Measurements from ENCODE around the gene TMEM236.
A peak's percentile ranks its signal among the peaks of the same experiment; 100 is the strongest.

The TMEM236 gene

DNA sequence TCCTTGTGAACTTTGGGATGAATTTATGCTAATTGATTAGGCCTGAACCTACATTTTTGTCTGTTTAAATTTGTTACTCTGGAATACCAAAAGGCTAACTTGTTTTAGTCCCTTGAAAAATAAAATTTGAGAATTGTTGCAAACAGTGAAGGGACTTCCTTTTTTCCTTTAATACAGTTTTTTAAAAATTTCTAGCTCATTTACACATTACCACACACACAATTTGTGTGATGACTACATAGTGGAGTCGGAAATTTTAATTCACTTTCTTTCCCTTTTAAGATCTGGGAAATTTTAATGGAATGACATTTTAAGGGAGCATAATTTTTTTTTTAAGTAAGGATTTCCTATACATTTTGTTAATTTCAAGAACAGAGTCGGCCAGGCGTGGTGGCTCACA lies 8.6 kb upstream of the TMEM236 start:
- DNase-seq, result no peak

DNA sequence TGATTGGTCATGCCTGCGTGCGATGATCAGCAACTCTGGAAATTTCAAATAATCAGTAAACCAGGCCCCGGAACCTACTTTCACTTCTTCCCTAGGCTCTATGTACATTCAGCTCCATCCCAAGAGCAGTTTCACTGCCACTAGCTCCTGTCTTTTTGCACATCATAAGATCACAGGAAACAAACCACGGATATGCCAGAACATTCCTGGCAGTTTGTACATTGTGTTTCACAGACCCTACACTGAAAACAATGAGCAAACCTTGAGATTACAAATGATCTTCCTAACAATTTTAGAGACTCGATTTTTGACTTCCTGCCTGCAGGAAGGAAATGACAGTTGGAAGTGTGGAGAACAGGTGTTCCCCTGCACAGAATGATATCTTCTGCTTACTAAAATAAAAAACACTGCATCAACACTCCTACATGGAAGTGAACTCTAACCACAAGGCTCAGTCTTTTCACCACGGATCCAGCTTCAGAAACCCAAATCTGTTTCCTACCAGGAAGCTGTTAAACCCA lies 7.6 kb upstream of the TMEM236 start:
- DNase-seq, result no peak

DNA sequence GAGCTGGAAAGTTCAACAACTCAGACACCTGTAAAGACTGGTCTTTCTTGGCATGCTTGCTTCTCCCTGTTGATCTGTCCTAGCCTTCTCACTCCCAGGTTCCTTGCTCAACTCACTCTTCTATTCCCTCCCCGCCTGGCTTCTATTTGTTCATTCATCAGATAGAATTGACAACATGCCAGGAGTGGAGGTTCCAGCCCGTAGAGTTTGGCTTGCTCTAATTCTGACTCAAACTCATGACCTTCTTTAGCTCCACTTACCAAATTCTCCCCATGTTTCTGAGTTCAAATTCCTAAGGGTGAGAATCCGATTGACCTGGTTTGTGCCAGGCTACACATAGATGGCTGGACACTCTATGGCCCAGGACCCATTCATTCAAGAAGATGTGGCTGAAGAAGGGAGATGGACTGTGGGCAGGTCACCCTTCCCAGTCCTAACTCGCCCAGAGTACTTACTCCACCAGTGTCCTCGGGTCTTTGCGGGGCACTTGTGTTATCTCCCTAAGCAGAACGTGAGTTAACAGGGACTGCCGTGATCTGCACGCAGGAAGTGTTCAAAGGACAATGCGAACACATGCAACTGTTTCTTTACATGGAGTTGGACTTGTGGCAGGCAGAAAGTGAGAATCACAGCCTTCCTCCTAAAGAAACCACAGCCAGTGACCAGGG lies 4.0 kb upstream of the TMEM236 start:
- DNase-seq, result no peak

DNA sequence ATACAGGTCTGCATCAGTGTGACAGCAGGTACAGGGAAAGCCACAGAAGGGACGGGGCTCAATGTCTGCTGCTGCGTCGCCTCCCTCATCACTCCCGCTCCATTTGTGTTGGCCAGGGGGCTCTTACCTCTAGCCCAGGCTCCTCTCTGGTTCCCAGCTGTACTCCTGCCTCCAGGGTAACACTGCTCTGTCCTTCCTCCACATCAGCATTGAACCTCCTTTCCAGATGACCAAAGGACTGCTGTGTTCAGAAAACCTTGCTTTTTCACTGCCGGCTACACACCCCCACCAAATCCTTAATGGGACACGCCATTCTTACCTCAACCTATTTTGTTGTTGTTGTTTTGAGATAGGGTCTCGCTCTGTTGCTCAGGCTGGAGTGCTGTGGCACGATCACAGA lies 2.1 kb upstream of the TMEM236 start:
- DNase-seq, result no peak

DNA sequence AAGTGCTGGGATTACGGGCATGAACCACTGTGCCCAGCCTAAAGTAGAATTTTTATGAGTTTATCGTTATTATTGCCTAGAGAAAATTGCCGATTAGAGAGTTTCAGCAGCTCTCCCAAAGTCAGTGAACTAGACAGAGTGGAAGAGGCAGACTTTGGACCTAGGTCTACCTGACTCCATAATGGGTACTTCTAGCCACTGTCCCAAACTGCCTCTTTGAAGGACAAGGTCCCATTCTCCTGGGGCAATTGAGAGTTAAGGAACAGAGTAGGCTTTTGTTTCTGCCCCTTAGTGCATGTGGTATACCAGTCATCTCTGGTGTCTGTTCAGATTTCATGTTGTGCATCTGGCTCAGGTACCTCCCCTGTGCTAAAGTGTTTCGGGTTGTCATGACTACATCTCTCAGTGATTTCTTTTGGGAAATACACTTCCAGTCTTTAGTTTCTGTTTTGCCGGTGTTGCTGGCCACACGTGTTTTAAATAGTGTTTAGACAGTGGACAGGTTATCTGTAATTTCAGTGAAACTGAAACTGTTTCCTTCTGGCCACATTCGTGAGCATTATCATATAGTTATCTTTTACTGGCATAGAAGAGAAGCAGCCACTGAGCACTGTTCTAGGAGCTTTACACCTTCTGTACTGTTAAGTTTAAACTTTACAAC lies 4.7 kb downstream of the TMEM236 start:
- peak; percentile 9 for DNase-seq

DNA sequence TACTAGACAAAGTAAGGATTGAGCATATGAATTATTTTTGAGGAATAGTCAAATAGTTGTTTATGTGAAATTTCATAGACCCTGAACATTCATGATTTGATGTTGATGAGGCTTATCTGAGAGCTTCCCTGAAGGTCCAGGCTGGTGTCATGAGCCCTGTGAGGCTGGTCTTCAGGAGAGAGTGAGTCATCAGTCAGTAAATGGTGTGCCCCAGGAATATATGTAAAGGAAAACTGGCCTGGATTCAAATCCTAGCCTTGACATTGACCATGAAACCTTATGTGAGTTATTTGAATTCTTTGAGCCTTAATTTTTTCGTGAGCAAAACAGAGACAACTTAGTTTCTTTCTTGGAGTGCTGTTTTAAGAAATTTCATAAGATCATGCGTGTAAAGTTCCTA lies 6.2 kb downstream of the TMEM236 start:
- DNase-seq, result no peak

DNA sequence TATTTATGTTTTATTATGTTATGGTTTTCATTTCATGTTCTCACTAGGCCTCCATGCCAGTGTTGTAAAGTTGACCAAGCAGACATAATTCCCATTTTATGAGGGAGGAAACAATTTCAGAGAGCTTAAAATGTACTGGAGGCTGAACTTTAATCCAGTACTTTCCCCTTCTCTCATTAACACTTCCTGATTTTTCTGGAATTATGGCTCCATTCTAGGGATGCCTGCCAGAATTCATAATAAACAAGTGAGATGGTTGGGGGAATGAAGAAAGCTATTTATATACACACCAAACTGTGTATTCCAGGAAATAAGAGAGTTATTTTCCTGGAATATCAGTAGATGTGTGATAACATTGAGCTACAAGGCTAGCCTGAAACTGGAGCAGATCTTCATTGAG lies 6.9 kb downstream of the TMEM236 start:
- DNase-seq, result no peak

DNA sequence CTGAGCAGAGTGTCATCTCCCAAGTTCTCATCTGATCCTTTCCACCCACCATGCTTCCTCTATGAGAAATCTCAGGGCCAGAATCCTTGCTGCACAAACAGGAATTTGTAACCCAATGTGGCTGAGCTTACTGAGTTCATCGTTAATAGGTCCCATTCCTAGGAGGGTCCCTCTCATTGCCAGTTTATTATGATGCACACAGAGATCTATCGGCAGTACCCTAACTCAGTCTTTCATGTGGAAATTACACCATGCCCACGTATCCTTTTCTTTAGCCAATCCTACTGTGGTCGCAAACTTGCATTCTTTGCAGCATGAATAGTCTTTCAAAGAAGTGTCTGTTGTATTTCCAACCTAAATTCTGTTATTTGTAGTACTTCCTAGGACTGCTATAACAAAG lies 12.1 kb downstream of the TMEM236 start:
- DNase-seq, result no peak

DNA sequence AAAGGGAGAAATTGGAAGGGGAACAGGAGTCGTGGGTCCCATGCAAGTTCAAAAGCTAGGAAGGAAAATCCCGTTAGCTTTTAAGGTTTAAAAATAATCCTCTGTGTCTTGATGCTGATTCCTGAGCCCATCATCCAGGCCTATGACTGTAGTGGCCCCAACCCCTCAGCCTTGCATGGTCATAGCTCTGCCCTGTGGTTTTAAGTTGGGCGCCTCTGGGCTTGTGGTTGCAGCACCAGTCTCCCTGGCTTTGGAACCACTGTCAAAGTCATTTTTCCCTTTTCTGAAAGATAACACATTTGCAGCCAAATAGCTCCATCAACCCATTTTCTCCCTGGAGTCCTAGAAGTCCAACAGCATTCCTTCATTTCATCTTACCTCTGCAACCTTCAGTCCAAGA lies 13.6 kb downstream of the TMEM236 start:
- DNase-seq, result no peak

DNA sequence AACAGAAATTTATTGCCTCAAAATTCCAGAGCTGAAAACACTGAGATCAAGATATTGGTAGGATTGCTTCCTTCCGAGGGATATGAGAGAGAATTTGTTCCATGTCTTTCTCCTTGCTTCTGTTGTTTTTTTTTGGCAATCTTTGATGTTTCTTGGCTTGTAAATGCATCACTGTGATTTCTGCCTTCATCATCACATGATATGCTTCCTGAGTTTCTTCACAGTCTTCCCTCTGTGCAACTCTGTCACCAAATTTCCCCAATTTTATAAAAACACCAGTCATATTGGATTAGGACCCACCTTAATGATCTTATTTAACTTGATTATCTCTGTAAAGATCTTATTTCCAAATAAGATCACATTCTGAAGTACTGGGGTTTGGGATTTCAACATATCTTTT lies 14.7 kb downstream of the TMEM236 start:
- DNase-seq, result no peak

DNA sequence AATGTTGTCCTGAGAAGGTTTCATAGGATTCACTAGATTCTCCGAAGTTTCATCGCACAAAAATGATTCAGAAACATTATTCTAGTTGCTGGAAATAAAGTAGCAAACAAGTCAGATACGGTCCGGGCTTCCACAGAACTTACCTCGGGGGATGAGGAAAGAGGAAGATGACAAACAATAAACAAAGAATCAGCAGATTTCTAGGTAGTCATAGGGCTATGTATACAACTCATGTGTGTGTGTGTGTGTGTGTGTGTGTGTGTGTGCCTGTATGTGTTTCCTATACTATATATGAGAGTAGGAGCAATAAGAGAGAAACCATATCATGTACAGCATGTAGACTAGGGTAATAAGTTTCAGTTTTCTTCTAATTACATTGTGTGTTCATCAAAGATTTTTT lies 16.5 kb downstream of the TMEM236 start:
- no peak for DNase-seq

DNA sequence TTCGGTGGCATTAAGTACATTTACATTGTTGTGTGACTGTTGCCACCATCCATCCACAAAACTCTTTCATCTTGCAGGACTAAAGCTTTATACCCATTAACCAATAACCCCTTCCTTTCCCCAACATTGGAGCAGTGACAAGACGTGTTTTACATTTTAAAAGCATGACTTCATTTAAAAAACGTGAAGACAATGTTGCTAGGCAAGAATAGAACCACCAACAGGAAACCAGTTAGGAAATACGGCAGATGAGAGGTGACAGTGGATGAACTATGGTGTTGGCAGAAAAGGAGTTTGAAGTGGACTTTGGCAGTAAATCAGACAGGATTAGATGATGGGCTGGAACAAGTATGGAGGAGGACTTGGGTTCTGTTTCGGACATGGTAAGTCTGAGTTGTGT lies 17.0 kb downstream of the TMEM236 start:
- no peak for DNase-seq

DNA sequence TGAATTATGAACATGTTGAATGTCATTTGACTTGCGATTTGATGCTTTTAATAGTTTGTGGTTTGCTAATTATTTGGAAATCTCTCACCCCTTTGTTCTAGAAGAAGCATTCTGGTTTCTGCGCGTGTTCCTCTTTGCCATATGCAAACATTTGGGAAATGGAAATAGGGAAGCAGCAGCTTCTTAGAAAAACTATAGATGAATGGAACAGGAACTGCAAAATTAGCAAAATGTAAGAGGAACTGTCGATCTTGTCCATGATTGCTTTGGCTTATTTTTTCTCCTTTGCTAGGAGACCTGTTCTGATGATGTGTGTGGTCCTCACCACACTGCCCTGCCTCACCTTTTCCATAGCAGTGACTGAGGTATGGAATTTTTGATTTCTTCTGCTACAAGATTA lies 19.0 kb downstream of the TMEM236 start:
- no peak for DNase-seq

DNA sequence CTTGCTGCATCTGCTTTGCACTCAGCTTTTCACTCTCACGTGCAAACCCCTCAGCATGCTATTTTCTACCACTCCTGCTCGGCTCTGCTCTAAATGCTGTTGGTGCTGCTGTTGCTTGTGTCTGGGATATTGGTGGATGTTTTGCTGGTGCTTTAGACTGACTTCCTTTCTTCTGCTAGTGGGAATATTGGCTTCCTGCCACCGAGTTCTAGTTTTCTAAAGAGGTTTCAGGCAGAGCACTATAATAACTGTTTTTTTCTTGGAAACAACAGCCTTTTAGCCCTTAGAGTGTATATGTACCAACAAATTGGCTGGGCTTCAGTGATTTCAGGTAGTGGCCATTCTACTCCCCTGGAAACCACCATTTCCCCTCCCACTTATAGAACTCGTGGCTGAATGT lies 27.8 kb downstream of the TMEM236 start:
- no peak for DNase-seq

DNA sequence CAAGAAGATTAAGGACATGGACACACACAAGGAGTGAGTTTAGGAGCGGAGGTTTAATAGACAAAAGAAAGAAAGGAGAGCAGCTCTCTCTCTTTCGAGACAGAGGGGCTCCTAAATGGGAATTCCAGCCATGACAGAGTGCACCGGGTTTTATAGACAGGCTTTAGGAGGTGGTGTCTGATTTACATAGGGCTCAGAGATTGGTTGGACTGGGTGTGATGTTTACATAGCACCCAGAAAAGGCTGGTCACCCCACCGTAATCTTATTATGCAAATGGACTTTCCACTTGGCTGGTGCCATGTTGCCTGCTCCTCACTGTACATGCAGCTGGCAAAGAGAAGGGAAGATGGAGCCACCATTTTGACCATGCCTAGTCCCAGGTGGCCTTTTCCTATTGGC lies 28.7 kb downstream of the TMEM236 start:
- no peak for DNase-seq

DNA sequence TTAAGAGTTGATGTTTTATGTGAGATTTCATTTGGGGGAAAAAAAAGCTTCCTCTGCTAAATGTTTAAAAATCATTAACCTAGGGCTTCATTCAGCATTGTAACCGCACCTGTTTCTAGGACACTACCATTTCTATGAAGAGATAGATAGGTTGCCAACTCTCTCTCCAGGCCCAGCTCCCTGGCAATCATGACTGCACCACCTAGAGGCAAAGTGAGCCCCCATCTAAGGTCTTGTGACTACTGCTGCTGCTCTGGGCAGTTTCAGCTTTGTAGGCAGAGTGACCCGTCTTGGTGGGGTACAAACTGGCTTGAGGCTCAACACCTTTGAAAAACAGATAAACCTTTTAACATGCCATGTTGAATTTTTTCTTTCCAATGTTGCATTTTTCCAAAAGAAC lies 29.9 kb downstream of the TMEM236 start:
- no peak for DNase-seq

DNA sequence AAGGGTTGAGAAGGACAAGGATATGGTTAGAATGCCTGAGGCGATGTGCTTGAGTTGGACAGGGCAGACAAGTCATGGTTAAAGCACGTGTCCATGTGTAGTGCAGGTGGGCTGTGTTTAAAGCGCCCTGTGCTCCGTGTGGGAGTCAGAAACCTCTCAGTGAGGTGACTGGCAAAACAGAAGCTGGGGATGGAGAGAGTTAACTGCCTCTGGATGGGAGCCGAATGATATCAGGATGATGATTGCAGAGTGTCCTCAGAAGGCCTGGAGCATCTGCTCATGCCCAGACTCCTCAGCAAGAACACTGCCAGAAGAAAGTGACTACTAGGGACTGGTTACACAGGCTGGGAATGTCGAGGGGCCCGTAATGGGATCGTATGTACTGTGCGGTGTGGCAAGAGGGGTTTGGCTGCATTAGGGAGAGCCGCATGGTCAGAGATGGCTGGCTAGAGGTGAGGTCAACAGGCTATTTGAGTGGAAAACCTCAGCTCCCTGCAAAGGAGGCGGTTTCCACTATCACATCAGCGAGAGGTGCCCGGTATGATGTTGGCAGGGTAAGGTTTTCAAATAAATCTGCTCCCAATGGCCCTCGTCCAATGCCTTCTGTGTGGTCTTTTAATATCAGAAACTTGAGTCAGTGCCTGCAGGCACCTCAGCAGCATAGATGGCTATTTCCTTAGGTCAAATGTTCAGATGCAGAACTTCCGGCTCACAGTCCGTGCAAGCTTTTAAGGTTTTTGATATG lies 31.1 kb downstream of the TMEM236 start:
- no peak for DNase-seq

DNA sequence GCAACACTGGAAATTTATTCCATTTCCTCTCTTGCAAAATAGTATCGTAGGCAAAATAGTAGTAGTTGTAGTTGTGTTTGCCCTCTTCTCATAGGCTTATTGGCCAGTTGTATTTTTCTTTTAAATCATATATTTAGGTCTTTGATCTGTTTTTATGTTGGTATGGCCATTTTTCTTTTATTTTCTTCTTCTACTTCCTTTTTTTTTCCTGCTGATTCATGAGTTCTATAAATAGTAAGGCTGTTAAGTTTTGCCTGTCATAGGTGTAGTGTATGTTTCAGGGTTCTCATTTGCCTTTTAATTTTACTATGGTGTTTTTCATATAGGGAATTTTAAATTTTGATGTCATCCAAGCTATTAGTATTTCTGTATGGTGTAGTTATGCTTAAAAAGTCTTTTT lies 31.8 kb downstream of the TMEM236 start:
- no peak for DNase-seq

DNA sequence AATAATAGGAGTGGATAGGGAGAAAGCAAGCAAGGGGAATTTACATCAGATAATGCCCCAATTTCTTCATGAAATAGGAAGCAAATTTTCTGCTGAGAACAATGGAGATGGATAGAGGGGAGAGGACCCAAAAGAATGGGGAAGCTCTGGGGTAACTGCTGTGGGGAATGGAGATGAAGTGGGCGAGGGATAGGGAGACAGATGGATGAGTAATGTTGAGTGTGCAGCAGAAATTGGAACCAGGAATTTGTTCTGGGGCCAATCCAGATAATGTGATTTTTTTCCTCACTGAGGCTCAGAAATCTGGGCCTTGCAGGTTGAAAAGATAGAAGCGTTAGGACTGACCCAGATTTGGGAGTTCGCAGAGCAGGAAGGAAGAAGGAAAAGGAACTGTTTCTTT lies 32.7 kb downstream of the TMEM236 start:
- no peak for DNase-seq

DNA sequence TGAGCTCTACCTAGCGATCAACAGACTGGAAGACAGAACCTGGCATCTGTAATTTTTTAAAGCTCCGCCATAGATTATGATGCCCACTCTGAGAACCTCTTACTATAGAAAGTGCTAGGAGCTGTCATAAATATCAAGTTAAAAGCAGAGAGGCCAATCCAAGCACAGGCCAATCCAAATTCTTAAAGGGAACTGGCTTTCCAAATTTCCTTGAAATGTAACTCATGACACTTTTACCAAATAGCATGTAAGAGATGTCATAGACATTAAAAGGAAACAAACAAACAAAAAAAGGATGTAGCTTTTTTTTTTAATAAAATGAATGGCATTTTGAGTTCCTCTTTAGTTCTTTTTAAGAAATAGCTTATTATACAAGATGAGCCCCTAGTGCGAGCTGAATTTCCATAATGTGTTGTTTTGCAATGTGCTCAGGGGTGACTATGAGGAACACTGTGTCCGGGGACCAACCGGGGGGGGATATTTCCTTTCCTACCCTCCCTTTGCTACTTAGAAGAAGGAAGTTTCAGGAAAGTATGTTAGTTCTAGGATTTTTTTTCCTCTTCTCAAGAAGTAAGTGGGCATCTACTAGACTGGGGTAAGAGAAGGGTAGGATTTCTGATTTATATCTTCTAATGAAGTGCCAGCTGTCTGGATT lies 33.4 kb downstream of the TMEM236 start:
- DNase-seq, result no peak

DNA sequence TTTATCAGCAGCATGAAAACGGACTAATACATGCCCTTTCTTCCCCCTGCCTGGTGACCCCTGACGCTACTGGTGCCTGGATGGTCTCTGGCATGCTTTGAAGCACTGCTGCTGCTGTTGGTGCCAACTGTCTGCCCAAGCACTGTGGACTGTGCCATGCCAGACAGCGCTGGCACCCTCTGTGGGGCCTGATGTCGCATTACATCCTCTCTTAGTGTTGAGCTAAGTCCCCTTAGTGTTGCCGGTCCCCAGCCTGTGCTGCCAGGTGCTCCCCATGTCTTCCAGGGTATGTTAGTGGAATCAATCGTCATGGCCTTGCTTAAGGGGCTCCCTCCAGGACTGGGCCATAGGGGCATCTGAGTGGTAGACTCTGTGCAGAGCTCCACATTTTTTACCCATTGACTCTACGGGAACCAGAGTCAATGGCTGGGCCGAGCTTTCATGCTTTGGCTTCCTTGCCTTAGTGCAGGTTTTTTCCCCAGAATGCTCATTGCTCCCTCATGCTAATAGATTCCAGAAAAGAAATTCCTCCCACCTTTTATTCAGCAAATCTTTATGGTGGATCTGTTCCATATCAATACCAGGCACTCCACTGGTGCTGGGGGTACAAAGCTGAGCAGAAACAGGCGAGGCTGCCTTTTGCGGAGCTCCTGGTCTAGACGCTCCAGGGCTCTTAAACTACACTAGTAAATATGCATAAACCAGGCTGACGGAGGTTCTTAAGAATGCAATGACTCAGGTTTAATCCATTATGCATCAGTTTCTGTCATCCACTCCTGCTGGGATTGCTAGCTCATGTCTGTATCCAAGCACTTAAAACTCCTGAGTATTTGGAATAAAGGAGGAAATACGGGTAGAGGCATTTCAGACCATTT lies 35.3 kb downstream of the TMEM236 start:
- DNase-seq, result no peak

DNA sequence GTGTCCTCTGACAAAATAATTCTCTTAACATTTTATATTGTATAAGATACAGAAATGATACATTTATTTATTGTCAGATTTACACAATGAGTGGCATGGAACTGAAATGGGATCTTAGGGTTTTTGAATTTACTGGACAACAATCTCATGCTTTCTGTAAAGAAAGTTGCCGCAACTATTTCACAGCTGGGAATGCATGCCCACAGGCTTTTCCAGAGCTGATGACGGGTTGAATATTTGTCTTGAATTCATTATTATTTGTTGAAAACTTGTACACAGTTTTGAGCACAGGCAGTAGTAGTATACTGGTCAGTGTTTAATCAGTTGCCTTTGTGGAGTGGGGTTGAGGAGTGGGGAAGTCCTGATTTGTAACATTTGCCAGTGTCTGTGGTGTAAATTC lies 36.6 kb downstream of the TMEM236 start:
- DNase-seq, result no peak

DNA sequence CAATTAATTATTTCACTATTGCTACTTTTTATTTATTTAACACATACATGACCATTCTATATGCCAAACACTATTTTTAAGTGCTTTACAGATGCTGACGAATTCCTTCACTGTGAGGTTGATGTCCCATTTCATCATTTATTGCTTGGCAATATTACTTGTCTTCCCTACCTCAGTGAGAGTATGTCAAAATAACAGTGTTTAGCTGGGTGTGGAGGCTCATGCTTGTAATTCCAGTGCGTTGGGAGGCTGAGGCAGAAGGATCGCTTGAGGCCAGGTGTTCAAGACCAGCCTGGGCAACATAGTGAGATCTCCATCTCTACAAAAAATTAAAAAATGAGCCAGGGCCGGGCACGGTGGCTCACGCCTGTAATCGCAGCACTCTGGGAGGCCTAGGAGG lies 37.4 kb downstream of the TMEM236 start:
- DNase-seq, result no peak

Measured in CD4-positive, alpha-beta T cell treated with Interleukin-12 subunit alpha and Interleukin-12 subunit beta, for 1 hour (primary cell).